DMS79 (cell line): ENCODE measurements around the gene ZBTB45.
"Not testable (repeated sequence)": the region's sequence is repeated elsewhere in the genome, so short reads cannot be mapped to it uniquely, and the experiment has no call there.

ENCODE experiments used
- DNase-seq: peaks from one replicate; lab custom pipeline; 2025; lab: John Stamatoyannopoulos, UW

ZBTB45 gene

GRCh38 chr19:58474997-58475713 is 44.5 kb downstream of the ZBTB45 start:
- DNase-seq, result no peak

DNA sequence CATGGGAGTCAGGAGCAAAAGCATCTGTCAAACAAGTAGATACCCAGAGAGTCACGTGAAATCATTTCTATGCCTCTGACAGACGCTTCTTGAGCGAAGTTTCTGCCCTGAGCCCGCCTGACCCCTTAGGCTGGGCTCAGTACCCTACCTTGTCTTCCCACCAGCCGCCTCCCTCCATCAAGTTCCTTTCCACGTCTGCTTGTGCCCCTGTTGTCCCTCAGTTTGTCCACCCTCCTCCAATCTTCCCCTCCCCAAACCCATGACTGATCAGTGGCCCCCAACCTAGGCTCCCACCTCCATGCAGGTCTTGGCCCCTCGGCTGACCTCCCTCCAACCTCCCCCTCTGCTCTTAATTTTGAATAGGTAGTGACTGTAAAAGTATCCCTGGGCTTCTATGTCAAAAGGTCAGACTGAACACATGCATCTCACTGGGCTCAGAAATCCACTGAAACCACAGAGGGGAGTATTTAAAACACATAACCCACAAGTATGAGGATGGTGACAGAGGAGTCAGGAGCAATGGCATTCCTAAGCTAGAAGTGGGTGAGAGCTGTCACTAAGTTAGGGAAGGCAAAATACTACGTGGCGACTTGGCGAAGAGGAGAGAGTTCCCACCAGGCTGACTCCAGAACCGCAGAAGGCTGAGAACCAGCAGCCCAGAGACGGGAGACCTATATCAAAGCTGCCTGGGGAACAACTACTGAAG is 45.2 kb downstream of the ZBTB45 start:
- DNase-seq, result no peak

- DNase-seq, result no peak
Measured at GRCh38 chr19:58473775-58474174, 45.8 kb downstream of the ZBTB45 start.

DNA sequence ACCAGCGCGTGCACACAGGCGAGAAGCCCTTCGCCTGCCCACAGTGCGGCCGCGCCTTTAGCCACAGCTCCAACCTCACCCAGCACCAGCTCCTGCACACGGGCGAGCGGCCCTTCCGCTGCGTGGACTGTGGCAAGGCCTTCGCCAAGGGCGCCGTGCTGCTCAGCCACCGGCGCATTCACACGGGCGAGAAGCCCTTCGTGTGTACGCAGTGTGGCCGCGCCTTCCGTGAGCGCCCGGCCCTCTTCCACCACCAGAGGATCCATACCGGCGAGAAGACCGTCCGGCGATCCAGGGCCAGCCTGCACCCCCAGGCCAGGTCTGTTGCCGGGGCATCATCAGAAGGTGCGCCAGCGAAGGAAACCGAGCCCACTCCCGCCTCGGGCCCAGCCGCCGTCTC is 47.9 kb downstream of the ZBTB45 start:
- DNase-seq, result no peak

- not testable (repeated sequence) for DNase-seq
Measured at GRCh38 chr19:58470837-58471543, 48.6 kb downstream of the ZBTB45 start.

- DNase-seq, result no peak
Measured at GRCh38 chr19:58469241-58470013, 50.2 kb downstream of the ZBTB45 start.

DNA sequence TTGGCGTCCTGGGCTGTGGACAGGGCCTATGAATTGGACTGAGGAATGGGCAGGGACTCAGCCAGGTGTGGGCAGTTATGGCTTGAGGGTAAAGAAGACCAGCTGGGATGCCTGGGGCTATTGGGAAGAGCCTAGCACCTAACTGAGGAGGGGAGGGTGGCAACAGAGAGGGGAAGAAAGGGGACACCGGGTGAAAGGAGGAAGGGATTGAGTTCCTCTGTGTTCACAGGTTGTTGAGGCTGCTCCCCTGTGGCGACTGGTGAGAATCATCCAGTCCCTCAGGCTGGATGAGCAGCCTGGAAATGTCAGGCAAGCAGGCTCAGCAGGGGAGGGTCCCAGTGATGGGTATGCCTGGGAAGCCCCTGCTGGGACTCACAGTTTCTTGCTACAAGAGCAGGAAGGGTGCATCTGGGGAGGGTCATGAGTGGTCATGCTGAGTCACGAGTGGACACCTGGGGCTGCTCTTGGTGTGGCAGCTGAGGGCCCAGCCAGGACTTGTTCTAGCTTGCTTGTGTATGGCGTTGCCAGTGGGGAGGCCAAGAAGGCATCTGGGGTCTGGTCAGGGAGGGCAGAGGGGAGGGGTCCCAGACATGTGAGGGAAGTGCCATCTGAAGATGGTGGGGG is 51.3 kb downstream of the ZBTB45 start:
- no peak for DNase-seq

GRCh38 chr19:58466760-58467589 is 52.6 kb downstream of the ZBTB45 start, which contains the start of gene ZNF324:
TSS of gene ZNF324 (plus strand) at chr19:58467080. CDS start at chr19:58469186, 2,106 bp downstream.
- peak; percentile 94 for DNase-seq

DNA sequence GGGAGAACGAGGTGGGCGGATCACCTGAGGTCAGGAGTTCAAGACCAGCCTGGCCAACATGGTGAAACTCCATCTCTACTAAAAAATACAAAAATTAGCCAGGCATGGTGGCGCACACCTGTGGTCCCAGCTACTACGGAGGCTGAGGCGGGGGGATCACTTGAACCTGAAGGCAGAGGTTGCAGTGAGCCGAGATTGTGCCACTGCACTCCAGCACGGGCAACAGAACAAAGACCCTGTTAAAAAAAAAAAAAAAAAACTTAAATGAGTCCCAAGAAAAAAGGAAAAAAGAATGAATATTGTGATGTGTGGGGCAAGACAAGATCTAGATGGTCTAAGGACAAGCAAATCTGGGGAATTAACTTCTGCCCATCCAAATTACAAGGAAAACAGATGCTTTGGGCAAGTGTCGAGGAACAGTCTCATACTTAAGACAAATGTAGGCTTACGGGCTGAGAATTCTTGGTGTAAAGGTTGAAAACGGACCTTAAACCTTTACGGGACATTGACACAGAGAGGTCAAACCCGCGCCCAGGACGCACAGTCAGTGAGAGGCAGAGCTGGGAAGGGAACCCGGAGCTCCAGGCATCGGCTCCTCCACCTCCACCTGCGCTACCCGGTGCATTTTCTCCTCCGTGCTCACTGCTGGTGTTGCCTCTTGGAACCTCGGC is 53.4 kb downstream of the ZBTB45 start:
- DNase-seq, result no peak
